ENCODE data around the gene PRAMEF2. TPM values are rescaled to one million over a fixed set of nuclear protein-coding genes. Genes with fewer than 3 reads are reported as not detected.

The PRAMEF2 gene, protein sequence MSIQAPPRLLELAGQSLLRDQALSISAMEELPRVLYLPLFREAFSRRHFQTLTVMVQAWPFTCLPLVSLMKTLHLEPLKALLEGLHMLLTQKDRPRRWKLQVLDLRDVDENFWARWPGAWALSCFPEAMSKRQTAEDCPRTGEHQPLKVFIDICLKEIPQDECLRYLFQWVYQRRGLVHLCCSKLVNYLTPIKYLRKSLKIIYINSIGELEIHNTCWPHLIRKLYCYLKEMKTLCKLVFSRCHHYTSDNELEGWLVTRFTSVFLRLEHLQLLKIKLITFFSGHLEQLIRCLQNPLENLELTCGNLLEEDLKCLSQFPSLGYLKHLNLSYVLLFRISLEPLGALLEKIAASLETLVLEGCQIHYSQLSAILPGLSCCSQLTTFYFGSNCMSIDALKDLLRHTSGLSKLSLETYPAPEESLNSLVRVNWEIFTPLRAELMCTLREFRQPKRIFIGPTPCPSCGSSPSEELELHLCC
- total RNA-seq, result not detected in 2 replicates

DNA sequence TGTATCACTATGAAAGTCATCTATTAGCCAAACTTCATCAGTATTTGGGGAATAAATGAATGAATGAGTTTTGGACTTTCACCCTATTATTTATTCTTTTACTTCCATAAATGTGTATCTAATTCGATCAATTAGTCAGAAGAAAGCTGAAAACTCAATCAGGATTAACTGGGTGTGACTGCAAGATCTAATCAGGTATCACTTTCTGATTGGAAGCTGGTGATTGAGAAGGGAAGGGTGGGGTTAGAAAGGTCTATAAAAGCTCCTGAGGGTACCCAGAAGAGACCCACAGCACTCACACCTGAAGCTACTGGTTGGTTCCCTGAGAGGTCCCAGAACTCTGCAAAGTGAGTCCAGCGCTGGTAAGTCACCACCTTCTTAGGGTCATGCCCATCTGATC lies at the start of gene PRAMEF2:
Gene PRAMEF2 (plus strand): TSS at position 301 of the 400 bp plus-strand sequence. CDS start 1,924 bp downstream, outside the sequence.

GRCh38 chr1:12831310-12831709 lies 25.6 kb upstream of the PRAMEF2 start, which contains the start of gene PRAMEF11:
Gene PRAMEF11, minus strand, starts transcription at chr1:12831410. Its CDS starts 2,621 bp downstream, at chr1:12828789.

GRCh38 chr1:12848620-12849019 lies 8.3 kb upstream of the PRAMEF2 start, which contains the start of gene HNRNPCL1:
Gene HNRNPCL1, minus strand, starts transcription at chr1:12848720. Its CDS starts 431 bp downstream, at chr1:12848289.

GRCh38 chr1:12886101-12886500 lies 29.2 kb downstream of the PRAMEF2 start, which contains the start of gene PRAMEF4:
Gene PRAMEF4, minus strand, starts transcription at chr1:12886201. Its CDS starts 2,807 bp downstream, at chr1:12883394.

DNA sequence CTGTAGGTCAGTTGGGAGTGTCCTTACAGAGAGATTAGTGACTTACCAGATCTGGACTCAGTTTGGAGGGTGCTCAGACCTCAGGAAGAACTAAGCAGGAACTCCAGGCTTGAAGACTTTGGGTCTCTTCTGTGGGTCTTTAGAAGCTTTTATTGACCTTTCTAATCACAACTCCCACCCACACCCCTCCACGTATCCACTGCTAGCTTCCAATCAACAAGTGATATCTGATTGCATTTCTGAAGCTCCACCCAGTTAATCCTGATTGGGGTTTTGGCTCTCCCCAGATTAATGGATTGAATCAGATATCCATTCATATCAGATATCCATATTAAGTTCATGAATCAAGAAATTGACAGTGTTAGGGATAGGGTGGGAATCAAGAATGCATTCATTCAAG lies 41.3 kb downstream of the PRAMEF2 start, which contains the start of gene PRAMEF10:
Gene PRAMEF10 (minus strand): TSS at position 101 of the 400 bp plus-strand sequence. CDS start 2,423 bp downstream, outside the sequence.

Other genes starting within 250 kb of the PRAMEF2 start
- 152 and 485 TPM in 2 replicates for gene DHRS3, start 238.9 kb upstream of the PRAMEF2 start, total RNA-seq
- gene AADACL4, start 213.0 kb upstream of the PRAMEF2 start, total RNA-seq, result 0.09 TPM in 1 of 2 replicates, not detected in the other
- gene AADACL3, start 141.0 kb upstream of the PRAMEF2 start, total RNA-seq, result not detected in 2 replicates
- gene CFAP107, start 110.9 kb upstream of the PRAMEF2 start, total RNA-seq, result not detected in 2 replicates
- gene PRAMEF12, start 83.3 kb upstream of the PRAMEF2 start, total RNA-seq, result not detected in 2 replicates
- gene PRAMEF1, start 65.7 kb upstream of the PRAMEF2 start, total RNA-seq, result under 0.01 TPM in 1 of 2 replicates, not detected in the other
- not detected in 2 replicates for gene PRAMEF11, start 25.7 kb upstream of the PRAMEF2 start, total RNA-seq
- not detected in 2 replicates for gene HNRNPCL1, start 8.4 kb upstream of the PRAMEF2 start, total RNA-seq
- gene PRAMEF4, start 29.1 kb downstream of the PRAMEF2 start, total RNA-seq, result not detected in 2 replicates
- under 0.01 TPM in 1 of 2 replicates, not detected in the other for gene PRAMEF10, start 41.2 kb downstream of the PRAMEF2 start, total RNA-seq
- gene PRAMEF7, start 59.5 kb downstream of the PRAMEF2 start, total RNA-seq, result not detected in 2 replicates
- gene PRAMEF6, start 90.5 kb downstream of the PRAMEF2 start, total RNA-seq, result not detected in 2 replicates
- not detected in 2 replicates for gene PRAMEF27, start 199.5 kb downstream of the PRAMEF2 start, total RNA-seq
- not detected in 2 replicates for gene HNRNPCL3, start 203.7 kb downstream of the PRAMEF2 start, total RNA-seq
- not detected in 2 replicates for gene PRAMEF25, start 213.7 kb downstream of the PRAMEF2 start, total RNA-seq